ENCODE measurements around the gene XAF1.
"Not testable (repeated sequence)": the region's sequence is repeated elsewhere in the genome, so short reads cannot be mapped to it uniquely, and the experiment has no call there.

The XAF1 gene

DNA sequence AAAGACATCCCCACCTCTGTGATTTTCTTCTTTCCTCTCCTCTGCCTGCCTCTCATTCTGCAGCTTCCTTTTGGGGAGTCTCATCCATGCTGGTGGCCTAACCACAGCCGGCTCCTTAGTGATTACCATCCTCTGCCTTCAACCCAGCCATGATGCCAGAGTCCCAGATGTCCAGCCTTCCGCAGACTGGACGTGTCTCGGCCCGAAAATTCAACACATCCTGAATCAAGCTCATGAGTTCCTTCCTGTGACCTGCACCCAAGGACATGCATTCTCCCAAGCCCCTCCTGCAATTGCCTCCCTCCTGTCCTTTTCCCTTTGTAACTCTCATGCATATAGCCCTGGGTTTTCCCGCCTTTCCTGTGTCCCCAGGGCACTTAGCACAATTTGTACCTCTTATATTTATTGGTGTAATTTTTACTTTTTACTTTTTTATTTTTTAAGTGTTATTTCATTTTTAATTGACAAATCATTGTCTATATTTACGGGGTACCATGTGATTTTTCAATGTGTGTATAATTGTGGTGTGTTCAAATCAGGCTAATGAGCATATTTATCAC lies 41.5 kb upstream of the XAF1 start:
- H3K27me3 ChIP-seq (ENCODE audit: control insufficient read depth, insufficient read depth, low read length), result peaks cover 32% of the 10 kb centered on the region
- H3K9me3 ChIP-seq (ENCODE audit: control insufficient read depth, low read length), result no peaks in the 10 kb centered on the region
- no peaks in the 10 kb centered on the region for H3K36me3 ChIP-seq (ENCODE audit: control insufficient read depth, insufficient read depth, low read length)
- H3K9ac ChIP-seq (ENCODE audit: low read length), result no peak overlapping the region
- no peak overlapping the region for H3K4me3 ChIP-seq (ENCODE audit: low read length)
- H3K4me1 ChIP-seq (ENCODE audit: control insufficient read depth, insufficient read depth, low read length), result peaks cover 17% of the 10 kb centered on the region

DNA sequence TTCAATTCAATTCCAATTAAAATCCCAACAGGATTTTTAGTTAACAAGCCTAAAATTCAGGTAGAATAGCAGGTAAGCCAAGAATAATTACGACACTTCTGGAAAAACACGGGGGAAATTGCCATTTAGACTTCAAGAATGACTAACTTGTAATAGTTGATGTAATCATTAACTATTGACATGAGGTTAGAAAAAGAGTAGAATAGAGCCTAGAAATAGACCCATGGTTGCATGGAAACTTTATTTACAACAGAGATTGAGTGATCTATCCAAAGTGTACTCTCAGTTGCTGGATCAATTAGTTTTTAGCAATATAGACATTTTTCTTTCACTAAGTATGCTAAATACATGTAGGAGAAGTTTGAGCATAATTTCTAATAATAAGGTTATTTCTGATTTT lies 39.1 kb upstream of the XAF1 start:
- no peak overlapping the region for H3K9ac ChIP-seq (ENCODE audit: low read length)
- no peak overlapping the region for H3K4me3 ChIP-seq (ENCODE audit: low read length)
- H3K36me3 ChIP-seq (ENCODE audit: control insufficient read depth, insufficient read depth, low read length), result no peaks in the 10 kb centered on the region
- no peaks in the 10 kb centered on the region for H3K9me3 ChIP-seq (ENCODE audit: control insufficient read depth, low read length)
- peaks cover 35% of the 10 kb centered on the region for H3K27me3 ChIP-seq (ENCODE audit: control insufficient read depth, insufficient read depth, low read length)
- peaks cover 11% of the 10 kb centered on the region for H3K4me1 ChIP-seq (ENCODE audit: control insufficient read depth, insufficient read depth, low read length)

DNA sequence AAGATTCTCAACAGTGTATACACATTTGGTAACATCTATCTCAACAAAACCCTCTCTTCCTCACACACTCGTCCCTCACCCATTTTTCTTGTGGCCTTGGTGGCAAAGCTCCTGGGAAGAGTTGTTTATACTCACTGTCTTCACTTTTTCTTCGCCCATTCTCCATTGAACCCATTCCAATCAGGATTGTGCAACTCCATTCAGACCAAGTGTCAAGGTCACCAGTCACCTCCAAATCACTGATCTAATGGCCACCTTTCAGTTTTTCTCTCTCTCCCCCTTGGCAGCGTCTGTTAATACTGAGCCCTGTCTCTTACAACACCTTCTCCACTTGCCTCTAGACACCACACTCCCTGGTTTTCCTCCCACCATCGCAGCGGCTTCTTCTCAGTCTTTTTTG lies 34.1 kb upstream of the XAF1 start:
- H3K36me3 ChIP-seq (ENCODE audit: control insufficient read depth, insufficient read depth, low read length), result no peaks in the 10 kb centered on the region
- H3K27me3 ChIP-seq (ENCODE audit: control insufficient read depth, insufficient read depth, low read length), result peaks cover 8% of the 10 kb centered on the region

DNA sequence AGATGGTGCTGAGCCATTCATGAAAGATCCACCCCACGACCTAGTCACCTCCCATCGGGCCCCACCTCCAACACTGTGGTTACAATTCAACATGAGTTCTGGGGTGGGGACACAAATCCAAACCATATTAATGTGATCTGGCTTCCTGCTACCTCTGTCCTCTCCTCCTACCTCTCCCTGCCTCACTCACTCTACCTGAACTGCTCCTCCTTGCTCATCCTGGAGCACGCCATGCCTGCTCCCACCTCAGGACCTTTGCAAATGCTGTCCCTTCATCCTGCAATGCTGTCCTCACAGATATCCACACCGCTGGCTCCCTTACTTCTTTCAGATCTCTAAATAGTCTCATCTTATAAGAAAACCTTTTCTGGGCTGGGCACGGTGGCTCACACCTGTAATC lies 31.8 kb upstream of the XAF1 start:
- peaks cover 8% of the 10 kb centered on the region for H3K27me3 ChIP-seq (ENCODE audit: control insufficient read depth, insufficient read depth, low read length)

More for the DNA sequence above, 34.1 kb upstream of the XAF1 start:
- H3K4me1 ChIP-seq (ENCODE audit: control insufficient read depth, insufficient read depth, low read length), result no peaks in the 10 kb centered on the region
- H3K4me3 ChIP-seq (ENCODE audit: low read length), result no peak overlapping the region
- no peak overlapping the region for H3K9ac ChIP-seq (ENCODE audit: low read length)
- H3K9me3 ChIP-seq (ENCODE audit: control insufficient read depth, low read length), result no peaks in the 10 kb centered on the region

DNA sequence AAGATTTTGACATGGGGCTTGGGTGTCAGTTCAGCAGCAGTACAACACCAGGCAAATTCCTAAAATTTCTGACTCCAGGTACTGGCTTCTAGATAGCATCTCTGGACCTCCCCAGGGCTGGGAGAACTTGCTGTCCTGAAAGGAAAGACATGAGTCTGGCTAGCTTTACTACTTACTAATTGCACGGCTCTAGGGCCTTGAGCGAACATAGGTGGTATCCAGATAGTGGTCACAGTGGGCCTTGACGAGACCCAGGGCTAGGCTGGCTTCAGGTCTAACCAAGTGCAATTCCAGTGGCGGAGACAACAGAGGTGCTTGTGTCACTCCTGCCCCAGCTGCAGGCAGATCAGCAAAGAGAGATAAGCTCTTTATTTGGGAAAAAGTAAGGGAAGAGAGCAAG lies 26.3 kb upstream of the XAF1 start:
- H3K9ac ChIP-seq (ENCODE audit: low read length), result no peak overlapping the region
- no peaks in the 10 kb centered on the region for H3K9me3 ChIP-seq (ENCODE audit: control insufficient read depth, low read length)
- H3K27me3 ChIP-seq (ENCODE audit: control insufficient read depth, insufficient read depth, low read length), result peaks cover 3% of the 10 kb centered on the region
- no peak overlapping the region for H3K4me3 ChIP-seq (ENCODE audit: low read length)
- H3K36me3 ChIP-seq (ENCODE audit: control insufficient read depth, insufficient read depth, low read length), result no peaks in the 10 kb centered on the region
- H3K4me1 ChIP-seq (ENCODE audit: control insufficient read depth, insufficient read depth, low read length), result no peaks in the 10 kb centered on the region

More for the DNA sequence above, 31.8 kb upstream of the XAF1 start:
- no peak overlapping the region for H3K9ac ChIP-seq (ENCODE audit: low read length)
- no peaks in the 10 kb centered on the region for H3K4me1 ChIP-seq (ENCODE audit: control insufficient read depth, insufficient read depth, low read length)
- H3K9me3 ChIP-seq (ENCODE audit: control insufficient read depth, low read length), result no peaks in the 10 kb centered on the region
- no peaks in the 10 kb centered on the region for H3K36me3 ChIP-seq (ENCODE audit: control insufficient read depth, insufficient read depth, low read length)
- no peak overlapping the region for H3K4me3 ChIP-seq (ENCODE audit: low read length)

DNA sequence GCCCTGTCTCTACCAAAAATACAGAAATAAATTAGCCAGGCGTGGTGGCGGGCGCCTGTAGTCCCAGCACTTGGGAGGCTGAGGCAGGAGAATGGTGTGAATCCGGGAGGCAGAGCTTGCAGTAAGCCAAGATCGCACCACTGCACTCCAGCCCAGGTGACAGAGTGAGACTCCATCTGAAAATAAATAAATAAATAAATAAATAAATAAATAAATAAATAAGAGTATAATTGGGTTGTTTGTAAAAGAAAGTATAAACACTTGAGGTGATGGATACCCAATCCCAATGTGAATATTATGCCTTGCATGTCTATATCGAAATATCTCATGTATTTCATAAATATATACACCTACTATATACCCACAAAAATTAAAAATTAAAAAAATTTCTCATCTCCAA lies 9.2 kb upstream of the XAF1 start:
- H3K9ac ChIP-seq (ENCODE audit: low read length); H3K27me3 ChIP-seq (ENCODE audit: control insufficient read depth, insufficient read depth, low read length); H3K4me3 ChIP-seq (ENCODE audit: low read length); H3K9me3 ChIP-seq (ENCODE audit: control insufficient read depth, low read length); H3K36me3 ChIP-seq (ENCODE audit: control insufficient read depth, insufficient read depth, low read length); H3K4me1 ChIP-seq (ENCODE audit: control insufficient read depth, insufficient read depth, low read length): not testable (repeated sequence)

DNA sequence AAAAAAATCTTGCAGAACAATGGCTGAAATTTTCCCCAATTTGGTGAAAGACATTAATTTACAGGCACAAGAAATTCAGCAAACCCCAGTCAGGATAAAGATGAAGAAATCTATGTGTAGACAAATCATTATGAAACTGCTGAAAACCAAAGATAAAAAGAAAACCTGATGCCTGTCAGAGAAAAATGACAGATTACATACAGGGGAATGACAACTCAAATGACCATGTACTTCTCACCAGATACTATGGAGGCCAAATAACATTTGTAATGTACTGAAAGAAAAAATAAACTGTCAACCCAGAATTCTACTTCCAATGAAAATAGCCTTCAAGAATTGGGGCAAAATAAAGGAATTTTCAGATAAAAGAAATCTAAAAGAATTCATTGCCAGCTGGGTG lies 7.2 kb upstream of the XAF1 start:
- H3K27me3 ChIP-seq (ENCODE audit: control insufficient read depth, insufficient read depth, low read length), result no peaks in the 10 kb centered on the region
- no peaks in the 10 kb centered on the region for H3K36me3 ChIP-seq (ENCODE audit: control insufficient read depth, insufficient read depth, low read length)
- no peaks in the 10 kb centered on the region for H3K4me1 ChIP-seq (ENCODE audit: control insufficient read depth, insufficient read depth, low read length)
- no peaks in the 10 kb centered on the region for H3K9me3 ChIP-seq (ENCODE audit: control insufficient read depth, low read length)
- no peak overlapping the region for H3K9ac ChIP-seq (ENCODE audit: low read length)
- no peak overlapping the region for H3K4me3 ChIP-seq (ENCODE audit: low read length)

DNA sequence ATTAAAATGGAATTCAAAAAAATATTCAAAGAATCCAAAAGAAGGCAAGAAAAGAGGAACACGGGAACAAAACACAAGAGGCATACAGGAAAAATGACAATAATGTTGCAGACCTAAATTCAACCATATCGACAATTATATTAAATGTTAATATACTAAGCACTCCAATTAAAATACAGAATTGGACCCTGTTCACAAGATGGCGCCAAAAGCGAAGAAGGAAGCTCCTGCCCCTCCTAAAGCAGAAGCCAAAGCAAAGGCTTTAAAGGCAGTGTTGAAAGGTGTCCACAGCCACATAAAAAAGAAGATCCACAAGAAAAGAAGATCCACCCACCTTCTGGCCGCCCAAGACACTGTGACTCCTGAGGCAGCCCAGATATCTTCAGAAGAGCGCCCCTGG lies 6.3 kb upstream of the XAF1 start:
- H3K36me3 ChIP-seq (ENCODE audit: control insufficient read depth, insufficient read depth, low read length), result no peaks in the 10 kb centered on the region
- no peak overlapping the region for H3K4me3 ChIP-seq (ENCODE audit: low read length)
- no peaks in the 10 kb centered on the region for H3K27me3 ChIP-seq (ENCODE audit: control insufficient read depth, insufficient read depth, low read length)
- H3K9ac ChIP-seq (ENCODE audit: low read length), result no peak overlapping the region
- H3K4me1 ChIP-seq (ENCODE audit: control insufficient read depth, insufficient read depth, low read length), result no peaks in the 10 kb centered on the region
- H3K9me3 ChIP-seq (ENCODE audit: control insufficient read depth, low read length), result no peaks in the 10 kb centered on the region

DNA sequence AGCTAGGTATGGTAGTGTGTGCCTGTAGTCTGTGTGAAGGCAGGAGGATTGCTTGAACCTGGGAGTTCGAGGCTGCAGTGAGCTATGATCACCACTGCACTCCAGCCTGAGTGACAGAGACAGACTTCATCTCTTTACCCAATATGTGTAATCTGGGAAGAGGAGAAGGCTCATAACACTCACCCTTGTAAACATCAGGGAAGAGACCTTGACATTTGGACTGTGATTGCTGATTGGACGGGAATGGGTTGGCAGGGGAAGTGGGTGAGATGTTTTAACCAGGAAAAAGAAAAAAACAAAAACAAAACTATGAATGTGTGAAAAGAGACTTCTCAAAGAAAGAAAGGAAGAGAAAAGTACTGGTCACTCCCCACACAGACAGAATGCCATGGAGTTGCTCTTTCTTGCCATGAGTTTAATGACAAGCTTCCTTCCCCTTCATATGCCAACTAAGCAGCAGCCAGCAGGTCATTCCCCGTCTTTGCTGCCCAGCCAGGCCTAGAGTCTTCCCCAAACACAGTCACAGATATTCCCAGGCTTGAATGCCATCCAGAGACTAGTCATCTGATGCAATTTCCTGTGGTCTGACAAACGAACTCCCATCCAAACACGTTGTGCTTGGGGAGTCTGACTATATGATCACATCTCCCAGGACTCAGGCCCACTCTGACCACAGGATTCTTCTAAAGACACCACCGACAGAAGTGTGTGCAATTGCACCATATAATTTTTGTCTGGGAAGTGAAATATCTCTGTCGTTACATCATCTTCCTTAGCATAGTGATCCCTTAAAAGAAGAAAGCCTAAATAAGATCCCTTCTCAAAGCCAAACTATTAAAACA lies 3.6 kb upstream of the XAF1 start:
- H3K4me1 ChIP-seq (ENCODE audit: control insufficient read depth, insufficient read depth, low read length), result peaks cover 18% of the 10 kb centered on the region

DNA sequence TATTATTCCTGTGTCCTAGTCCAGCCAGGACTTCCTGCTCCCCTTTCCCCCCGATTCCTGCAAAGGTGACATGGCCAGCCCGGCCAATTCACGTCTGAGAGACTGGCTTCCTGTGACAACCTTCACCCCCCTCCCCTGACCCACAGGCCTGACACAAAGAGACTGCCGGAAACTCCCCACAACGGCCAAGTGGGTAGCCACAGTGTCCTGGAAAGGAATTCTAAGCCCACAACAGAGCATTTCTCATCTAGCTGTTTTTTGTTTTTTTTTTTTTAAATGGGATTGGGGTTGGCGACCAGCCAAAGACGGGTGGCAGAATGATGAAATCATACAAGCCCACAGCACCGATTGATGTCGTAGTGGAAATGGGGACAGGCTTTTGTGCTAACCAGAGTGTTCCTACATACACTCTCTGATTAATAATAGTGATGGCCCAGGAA lies 2.8 kb upstream of the XAF1 start:
- Histone ChIP-seq H3K36me3 (ENCODE audit: control insufficient read depth, insufficient read depth, low read length) (no peaks in the 10 kb centered on the region), H3K27me3 (ENCODE audit: control insufficient read depth, insufficient read depth, low read length) (no peaks in the 10 kb centered on the region), H3K4me3 (ENCODE audit: low read length) (no peak overlapping the region), H3K4me1 (ENCODE audit: control insufficient read depth, insufficient read depth, low read length) (peaks cover 18% of the 10 kb centered on the region), H3K9me3 (ENCODE audit: control insufficient read depth, low read length) (no peaks in the 10 kb centered on the region), H3K9ac (ENCODE audit: low read length) (no peak overlapping the region)

More for the DNA sequence above, 3.6 kb upstream of the XAF1 start:
- Histone ChIP-seq H3K9me3 (ENCODE audit: control insufficient read depth, low read length) (no peaks in the 10 kb centered on the region), H3K4me3 (ENCODE audit: low read length) (no peak overlapping the region), H3K9ac (ENCODE audit: low read length) (no peak overlapping the region), H3K36me3 (ENCODE audit: control insufficient read depth, insufficient read depth, low read length) (no peaks in the 10 kb centered on the region), H3K27me3 (ENCODE audit: control insufficient read depth, insufficient read depth, low read length) (no peaks in the 10 kb centered on the region)

DNA sequence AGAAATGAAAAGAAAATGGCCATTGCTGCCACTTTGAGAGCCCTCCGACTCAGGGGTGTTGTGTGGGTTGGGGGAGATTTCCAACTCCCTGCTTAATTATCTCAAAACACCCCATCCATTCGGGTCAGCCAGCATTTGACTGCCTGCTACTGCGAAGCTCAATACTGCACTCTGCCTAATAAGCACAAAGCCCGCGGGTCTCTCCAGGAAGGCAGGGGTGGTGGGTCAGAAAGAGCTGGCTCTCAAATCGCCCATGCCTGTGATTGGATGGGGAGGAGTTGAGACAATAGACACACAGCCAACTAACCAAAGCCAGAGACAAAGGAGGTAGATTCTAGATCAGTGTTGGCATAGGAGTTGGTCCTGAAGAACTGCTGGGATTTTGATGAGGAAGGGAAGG lies 2.3 kb upstream of the XAF1 start:
- Histone ChIP-seq H3K4me1 (ENCODE audit: control insufficient read depth, insufficient read depth, low read length) (peaks cover 18% of the 10 kb centered on the region), H3K9ac (ENCODE audit: low read length) (no peak overlapping the region), H3K36me3 (ENCODE audit: control insufficient read depth, insufficient read depth, low read length) (no peaks in the 10 kb centered on the region), H3K4me3 (ENCODE audit: low read length) (no peak overlapping the region), H3K9me3 (ENCODE audit: control insufficient read depth, low read length) (no peaks in the 10 kb centered on the region), H3K27me3 (ENCODE audit: control insufficient read depth, insufficient read depth, low read length) (no peaks in the 10 kb centered on the region)

DNA sequence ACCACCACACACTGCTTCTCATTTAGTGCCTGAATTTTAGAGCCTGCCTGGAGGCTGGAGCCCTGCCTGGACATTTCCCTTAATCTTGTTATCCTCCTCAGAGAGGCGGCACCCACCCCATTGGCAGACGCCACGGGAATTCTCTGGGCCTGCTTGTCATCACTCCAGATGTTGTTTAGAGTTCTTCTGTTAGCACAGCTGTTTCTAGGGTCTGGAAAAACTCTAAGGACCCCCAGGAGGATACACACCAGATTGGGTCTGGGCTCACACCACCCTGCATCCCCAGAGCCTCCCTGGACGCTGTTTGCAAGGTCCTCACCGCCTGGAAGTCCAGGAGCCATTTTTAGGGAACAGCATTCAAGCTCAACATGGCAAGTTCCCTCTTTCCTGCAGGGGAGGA lies 565 bp upstream of the XAF1 start:
- H3K36me3 ChIP-seq (ENCODE audit: control insufficient read depth, insufficient read depth, low read length), result no peaks in the 10 kb centered on the region

More for the DNA sequence above, 565 bp upstream of the XAF1 start:
- H3K4me1 ChIP-seq (ENCODE audit: control insufficient read depth, insufficient read depth, low read length), result peaks cover 18% of the 10 kb centered on the region
- peak overlapping the region; percentile 81 for H3K9ac ChIP-seq (ENCODE audit: low read length)
- H3K9me3 ChIP-seq (ENCODE audit: control insufficient read depth, low read length), result no peaks in the 10 kb centered on the region
- no peaks in the 10 kb centered on the region for H3K27me3 ChIP-seq (ENCODE audit: control insufficient read depth, insufficient read depth, low read length)
- peak overlapping the region; percentile 74 for H3K4me3 ChIP-seq (ENCODE audit: low read length)

Measured in mucosa of stomach (tissue), 1 donor.